Aorta (tissue), 5 donors: ENCODE results near the gene PLXDC2. TPM values are rescaled to one million over a fixed set of nuclear protein-coding genes. Genes with fewer than 3 reads are reported as not detected.

Experiments used
- ATAC-seq: fragments of 200-7000 bp; cut with Tn5 transposase; one replicate; pipeline ENCODE4 v1.9.1; 2022; ENCODE audit warnings: moderate library complexity; ENCODE audit not compliant: low FRiP score
- DNase-seq, 2 donors: peaks; one replicate each; pipeline ENCODE4 v3.0.0-alpha.2; 2020
- H3K27ac ChIP-seq, 2 donors: one replicate each; pipeline ENCODE4 v1.5.1; 2013; ENCODE audit warnings: low read length in 2 of 2, mild to moderate bottlenecking in 2 of 2, moderate library complexity in 2 of 2, control low read depth in 1 of 2, inconsistent platforms in 1 of 2, low read depth in 1 of 2
- H3K27me3 ChIP-seq, 2 donors: one replicate each; pipeline ENCODE4 v1.6.1; 2013; ENCODE audit warnings: control low read depth in 1 of 2, low read length in 1 of 2, mild to moderate bottlenecking in 1 of 2, moderate library complexity in 1 of 2; ENCODE audit not compliant: insufficient read depth in 2 of 2, control insufficient read depth in 1 of 2
- H3K36me3 ChIP-seq, 2 donors: one replicate each; pipeline ENCODE4 v1.6.1; 2013; ENCODE audit warnings: control low read depth in 1 of 2, low read length in 1 of 2, mild to moderate bottlenecking in 1 of 2; ENCODE audit not compliant: insufficient read depth in 2 of 2, control insufficient read depth in 1 of 2
- H3K4me1 ChIP-seq, 2 donors: one replicate each; pipeline ENCODE4 v1.6.1; 2013; ENCODE audit warnings: low read length in 2 of 2, control low read depth in 1 of 2, mild to moderate bottlenecking in 1 of 2, moderate library complexity in 1 of 2; ENCODE audit not compliant: insufficient read depth in 2 of 2, control insufficient read depth in 1 of 2
- H3K4me3 ChIP-seq, 2 donors: one replicate each; pipeline ENCODE4 v1.5.1; 2013; ENCODE audit warnings: low read length in 2 of 2, control low read depth in 1 of 2, mild to moderate bottlenecking in 1 of 2
- H3K9me3 ChIP-seq: one replicate; pipeline ENCODE4 v1.6.1; 2013; ENCODE audit warnings: mild to moderate bottlenecking, low read length; ENCODE audit not compliant: control insufficient read depth
- WGBS, 2 donors: extraction: QIAGEN DNeasy Blood & Tissue Kit; methylation state at CpG; one replicate each; pipeline ENCODE4 v1.1.7; 2013; 5-methylcytosine and 5-hydroxymethylcytosine counted together
- intact Hi-C, 2 donors: fragments of 100-400 bp; cut with DNase I; formaldehyde crosslinking; loops; one replicate each; pipeline versions ENCODE4 v1.14.2 to v1.15.0; 2022
- polyA plus RNA-seq, 2 donors: library from polyadenylated mRNA; stranded (reverse); fragments of 200-250 nt; gene quantifications; one replicate each; pipeline ENCODE4 v1.2.3, GENCODE V29; 2013
- total RNA-seq, 2 donors: library from RNA; stranded (reverse); fragmentation: NEBNext Ultra II Directional; extraction: Animal tissue kit (Norgen Biotek cat#: 25700); gene quantifications; one replicate each; pipeline ENCODE4 v1.2.1, GENCODE V29; 2021
- donor health status: healthy with polysubstance abuse.
- donor health status: Bipolar disorder and iron deficiency.
- donor health status: DM: no; HTN: no; CAD: no.
- donor health status: DM: no; HTN: no; CAD: no.
- donor health status: DM: yes; HTN: yes; CAD: no.

PLXDC2 gene
- total and polyA plus RNA-seq, 4 donors = 14.7 to 155 (median 57.4) TPM

- DNase-seq (no peak), ATAC-seq (no peak)
- no peaks in the 10 kb centered on the region for H3K27me3 ChIP-seq
- H3K4me3 ChIP-seq = no peak overlapping the region
- peak overlapping the region in 1 of 2 donors; percentile 57 for H3K27ac ChIP-seq
- peaks cover 3 to 7% of the 10 kb centered on the region in 2 donors for H3K4me1 ChIP-seq
- intact Hi-C loops = no loop called here
- no peaks in the 10 kb centered on the region for H3K9me3 ChIP-seq
- 16 to 26% methylated on average over 5 of the region's 5 CpGs for WGBS, 2 donors
- no peaks in the 10 kb centered on the region for H3K36me3 ChIP-seq
Measured at GRCh38 chr10:20287586-20287985, 471.4 kb downstream of the PLXDC2 start.

GRCh38 chr10:20288060-20288459 is 471.8 kb downstream of the PLXDC2 start:
- Histone ChIP-seq H3K27me3 (no peaks in the 10 kb centered on the region), H3K36me3 (no peaks in the 10 kb centered on the region), H3K4me3 (no peak overlapping the region), H3K4me1 (peaks cover 3 to 7% of the 10 kb centered on the region in 2 donors), H3K27ac (peak overlapping the region in 1 of 2 donors; percentile 43), H3K9me3 (no peaks in the 10 kb centered on the region)
- DNase-seq = no peak
- intact Hi-C loops = no loop called here
- 3 to 8% methylated on average over 6 of the region's 6 CpGs for WGBS, 2 donors
- peak; percentile 48 for ATAC-seq

GRCh38 chr10:20289070-20289828 is 473.0 kb downstream of the PLXDC2 start:
- no peak overlapping the region for H3K4me3 ChIP-seq
- 7 to 17% methylated on average over 6 of the region's 6 CpGs for WGBS, 2 donors
- ATAC-seq (peak; percentile 44), DNase-seq (no peak)
- intact Hi-C loops = no loop called here
- peaks cover 3 to 7% of the 10 kb centered on the region in 2 donors for H3K4me1 ChIP-seq
- no peaks in the 10 kb centered on the region for H3K36me3 ChIP-seq
- H3K27me3 ChIP-seq = no peaks in the 10 kb centered on the region
- no peaks in the 10 kb centered on the region for H3K9me3 ChIP-seq
- H3K27ac ChIP-seq = no peak overlapping the region

- Histone ChIP-seq H3K27me3 (no peaks in the 10 kb centered on the region), H3K4me3 (no peak overlapping the region), H3K9me3 (peaks cover under 1% of the 10 kb centered on the region), H3K4me1 (no peaks in the 10 kb centered on the region), H3K36me3 (no peaks in the 10 kb centered on the region), H3K27ac (no peak overlapping the region)
- no peak for ATAC-seq
- intact Hi-C loops = no loop called here
- no peak for DNase-seq
- WGBS, 2 donors = 47 to 97% methylated on average over 2 of the region's 2 CpGs
Measured at GRCh38 chr10:20298417-20298816, 482.2 kb downstream of the PLXDC2 start.

- WGBS, 2 donors = 64 to 67% methylated on average over 4 of the region's 4 CpGs
- intact Hi-C loops = no loop called here
- peaks cover 1% of the 10 kb centered on the region for H3K9me3 ChIP-seq
Measured at GRCh38 chr10:20299034-20299736, 483.0 kb downstream of the PLXDC2 start.

GRCh38 chr10:20300735-20301134 is 484.5 kb downstream of the PLXDC2 start:
- H3K27me3 ChIP-seq = no peaks in the 10 kb centered on the region
- ATAC-seq (no peak), DNase-seq (no peak)
- intact Hi-C loops = no loop called here
- no peaks in the 10 kb centered on the region for H3K36me3 ChIP-seq
- H3K27ac ChIP-seq = no peak overlapping the region
- H3K4me3 ChIP-seq = no peak overlapping the region
- 16 to 22% methylated on average over 2 of the region's 2 CpGs for WGBS, 2 donors
- peaks cover 1% of the 10 kb centered on the region for H3K9me3 ChIP-seq
- no peaks in the 10 kb centered on the region for H3K4me1 ChIP-seq

More at GRCh38 chr10:20299034-20299736, 483.0 kb downstream of the PLXDC2 start:
- no peak for DNase-seq
- no peaks in the 10 kb centered on the region for H3K27me3 ChIP-seq
- H3K4me3 ChIP-seq = no peak overlapping the region
- H3K36me3 ChIP-seq = no peaks in the 10 kb centered on the region
- H3K4me1 ChIP-seq = no peaks in the 10 kb centered on the region
- H3K27ac ChIP-seq = no peak overlapping the region
- ATAC-seq = no peak

- Histone ChIP-seq H3K4me1 (no peaks in the 10 kb centered on the region), H3K27me3 (no peaks in the 10 kb centered on the region), H3K9me3 (peaks cover 1% of the 10 kb centered on the region), H3K4me3 (no peak overlapping the region), H3K27ac (no peak overlapping the region), H3K36me3 (no peaks in the 10 kb centered on the region)
- intact Hi-C loops = no loop called here
- ATAC-seq (no peak), DNase-seq (no peak)
- WGBS, 2 donors = 96 to 97% methylated on average over 2 of the region's 2 CpGs
Measured at GRCh38 chr10:20302033-20302432, 485.8 kb downstream of the PLXDC2 start.

- no peaks in the 10 kb centered on the region for H3K4me1 ChIP-seq
- intact Hi-C loops = no loop called here
- DNase-seq (no peak), ATAC-seq (no peak)
- no peak overlapping the region for H3K4me3 ChIP-seq
- WGBS, 2 donors = 97 to 100% methylated on average over 2 of the region's 2 CpGs
- H3K27ac ChIP-seq = no peak overlapping the region
- no peaks in the 10 kb centered on the region for H3K36me3 ChIP-seq
- peaks cover 1% of the 10 kb centered on the region for H3K9me3 ChIP-seq
- H3K27me3 ChIP-seq = no peaks in the 10 kb centered on the region
Measured at GRCh38 chr10:20303453-20304152, 487.4 kb downstream of the PLXDC2 start.
